NCI-H82 treated with DMSO at 0.1 percent for 48 hours (cell line): ENCODE data around the gene CALR.
"Not testable (repeated sequence)": the region's sequence is repeated elsewhere in the genome, so short reads cannot be mapped to it uniquely, and the experiment has no call there.

ENCODE experiments used
- DNase-seq: peaks from one replicate; lab custom pipeline; 2025; ENCODE audit not compliant: unreplicated experiment; lab: John Stamatoyannopoulos, UW

The CALR gene

DNA sequence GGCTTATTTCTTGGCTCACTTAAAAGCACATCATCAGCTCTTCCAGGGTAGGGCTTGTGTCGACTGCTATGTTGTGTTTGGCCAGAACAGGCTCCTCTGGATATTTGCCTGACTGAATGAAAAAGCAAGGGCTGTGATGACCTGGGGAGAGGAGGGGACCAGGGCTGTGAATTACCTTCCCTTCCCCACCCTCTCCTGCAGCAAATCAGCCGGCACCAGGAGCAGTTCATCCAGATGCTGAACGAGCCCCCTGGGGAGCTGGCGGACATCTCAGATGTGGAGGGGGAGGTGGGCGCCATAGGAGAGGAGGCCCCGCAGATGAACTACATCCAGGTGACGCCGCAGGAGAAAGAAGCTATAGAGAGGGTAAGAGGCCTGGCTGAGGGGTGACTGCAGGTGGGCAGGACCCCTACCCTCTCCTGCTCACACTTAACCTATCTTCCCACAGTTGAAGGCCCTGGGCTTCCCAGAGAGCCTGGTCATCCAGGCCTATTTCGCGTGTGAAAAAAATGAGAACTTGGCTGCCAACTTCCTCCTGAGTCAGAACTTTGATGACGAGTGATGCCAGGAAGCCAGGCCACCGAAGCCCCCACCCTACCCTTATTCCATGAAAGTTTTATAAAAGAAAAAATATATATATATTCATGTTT lies 14.2 kb downstream of the CALR start:
- no peak for DNase-seq

DNA sequence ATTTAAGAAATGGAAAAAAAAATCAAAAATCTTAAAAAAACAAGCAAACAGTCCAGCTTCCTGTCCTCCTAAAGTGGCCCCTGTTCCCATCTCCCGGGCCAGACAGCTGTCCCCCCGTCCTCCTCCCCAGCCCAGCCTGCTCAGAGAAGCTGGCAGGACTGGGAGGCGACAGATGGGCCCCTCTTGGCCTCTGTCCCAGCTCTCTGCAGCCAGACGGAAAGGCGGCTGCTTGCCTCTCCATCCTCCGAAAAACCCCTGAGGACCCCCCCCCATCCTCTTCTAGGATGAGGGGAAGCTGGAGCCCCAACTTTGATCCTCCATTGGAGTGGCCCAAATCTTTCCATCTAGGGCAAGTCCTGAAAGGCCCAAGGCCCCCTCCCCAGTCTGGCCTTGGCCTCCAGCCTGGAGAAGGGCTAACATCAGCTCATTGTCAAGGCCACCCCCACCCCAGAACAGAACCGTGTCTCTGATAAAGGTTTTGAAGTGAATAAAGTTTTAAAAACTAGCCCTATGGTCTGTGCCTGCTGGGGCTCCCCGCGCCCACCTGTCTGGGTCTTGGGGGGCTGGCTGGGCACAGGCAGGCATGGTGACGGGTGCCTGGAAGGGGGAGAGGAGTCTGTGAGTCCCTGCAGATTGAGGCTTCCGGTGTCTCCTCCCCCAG lies 14.9 kb downstream of the CALR start:
- DNase-seq: peak; percentile 86

DNA sequence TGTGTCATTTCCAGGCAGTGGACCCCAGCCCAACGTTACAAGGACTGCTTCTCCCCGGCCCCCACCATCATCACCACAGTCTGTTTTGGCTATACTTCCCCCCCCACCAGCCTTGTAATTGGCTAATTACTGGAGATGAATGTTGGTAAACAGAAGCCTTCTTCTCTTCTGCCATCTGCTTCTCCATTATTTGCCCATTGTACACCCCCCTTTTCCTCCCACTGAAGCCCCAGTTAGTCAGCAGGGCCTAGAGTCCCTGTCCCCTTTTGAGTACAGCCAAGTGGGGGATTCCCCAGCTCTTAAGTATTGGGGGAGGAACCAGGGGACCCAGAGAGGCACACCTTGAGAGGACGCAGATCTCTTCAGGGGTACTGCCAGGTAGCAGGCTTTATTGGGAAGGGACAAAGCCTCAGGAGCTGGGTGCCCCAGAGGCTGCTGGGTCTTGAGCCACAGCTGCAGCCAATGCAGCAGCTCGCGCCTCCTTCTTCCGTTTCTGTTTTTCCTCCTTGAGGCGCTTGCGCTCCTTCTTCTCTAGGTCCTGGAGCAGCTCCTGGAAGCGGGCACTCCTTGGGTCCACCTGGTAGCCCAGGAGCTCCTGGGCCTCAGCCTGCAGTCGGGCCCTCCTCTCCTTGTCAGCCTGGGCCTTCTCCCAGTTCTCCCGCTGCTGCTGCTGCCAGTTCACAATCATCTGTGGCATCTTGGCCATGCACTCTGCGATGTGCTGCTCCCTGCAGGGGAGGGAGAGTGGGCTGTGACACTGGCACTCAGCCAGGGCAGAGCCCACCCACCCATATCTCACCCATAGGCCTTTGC lies 15.6 kb downstream of the CALR start:
- DNase-seq: peak; percentile 89

DNA sequence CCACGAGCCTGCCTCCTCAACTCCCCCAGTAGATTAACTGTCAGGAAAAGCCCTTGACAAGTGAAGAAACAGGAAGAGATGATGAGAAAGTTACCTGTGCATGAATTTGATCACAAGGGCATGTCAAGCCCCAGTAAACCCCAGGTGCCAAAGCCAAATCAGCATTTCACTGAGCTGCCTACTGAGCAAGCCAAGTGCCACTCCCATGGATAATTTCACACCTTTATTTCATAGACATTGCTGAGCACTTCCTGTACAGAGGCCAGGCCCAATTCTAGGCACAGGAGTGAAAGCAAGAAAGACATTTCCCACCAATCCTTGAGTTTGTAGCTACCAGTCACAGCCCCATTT lies 16.2 kb downstream of the CALR start:
- no peak for DNase-seq

DNA sequence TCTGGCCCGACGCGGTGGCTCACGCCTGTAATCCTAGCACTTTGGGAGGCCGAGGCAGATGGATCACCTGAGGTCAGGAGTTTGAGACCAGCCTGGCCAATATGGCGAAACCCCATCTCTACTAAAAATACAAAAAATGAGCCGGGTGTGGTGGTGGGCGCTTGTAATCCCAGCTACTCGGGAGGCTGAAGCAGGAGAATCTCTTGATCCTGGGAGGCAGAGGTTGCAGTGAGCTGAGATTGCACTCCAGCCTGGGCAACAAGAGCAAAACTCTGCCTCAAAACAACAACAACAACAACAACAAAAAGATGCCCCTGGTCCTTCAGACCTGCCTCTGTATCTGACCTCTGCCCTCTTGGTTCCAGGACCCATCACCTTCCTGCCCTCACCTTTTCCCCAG lies 17.2 kb downstream of the CALR start:
- DNase-seq: not testable (repeated sequence)

DNA sequence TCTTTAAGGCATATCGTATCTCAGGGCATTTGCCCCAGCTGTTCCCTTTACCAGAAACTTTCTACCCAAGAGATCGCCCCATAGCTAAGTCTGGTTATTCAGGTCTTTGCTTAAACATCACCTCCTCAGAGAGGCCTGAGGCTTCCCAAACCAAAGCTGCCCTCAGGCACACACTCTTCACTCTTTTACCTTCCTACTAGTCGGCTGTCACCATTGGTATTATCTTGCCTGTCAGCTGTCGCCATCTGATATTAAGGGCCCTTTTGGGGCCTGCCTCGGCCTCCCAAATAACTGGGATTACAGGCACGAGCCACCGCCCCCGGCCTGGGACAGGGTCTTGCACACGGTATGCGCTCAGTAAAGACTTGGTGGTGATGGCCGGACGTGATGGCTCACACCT lies 17.6 kb downstream of the CALR start:
- no peak for DNase-seq

DNA sequence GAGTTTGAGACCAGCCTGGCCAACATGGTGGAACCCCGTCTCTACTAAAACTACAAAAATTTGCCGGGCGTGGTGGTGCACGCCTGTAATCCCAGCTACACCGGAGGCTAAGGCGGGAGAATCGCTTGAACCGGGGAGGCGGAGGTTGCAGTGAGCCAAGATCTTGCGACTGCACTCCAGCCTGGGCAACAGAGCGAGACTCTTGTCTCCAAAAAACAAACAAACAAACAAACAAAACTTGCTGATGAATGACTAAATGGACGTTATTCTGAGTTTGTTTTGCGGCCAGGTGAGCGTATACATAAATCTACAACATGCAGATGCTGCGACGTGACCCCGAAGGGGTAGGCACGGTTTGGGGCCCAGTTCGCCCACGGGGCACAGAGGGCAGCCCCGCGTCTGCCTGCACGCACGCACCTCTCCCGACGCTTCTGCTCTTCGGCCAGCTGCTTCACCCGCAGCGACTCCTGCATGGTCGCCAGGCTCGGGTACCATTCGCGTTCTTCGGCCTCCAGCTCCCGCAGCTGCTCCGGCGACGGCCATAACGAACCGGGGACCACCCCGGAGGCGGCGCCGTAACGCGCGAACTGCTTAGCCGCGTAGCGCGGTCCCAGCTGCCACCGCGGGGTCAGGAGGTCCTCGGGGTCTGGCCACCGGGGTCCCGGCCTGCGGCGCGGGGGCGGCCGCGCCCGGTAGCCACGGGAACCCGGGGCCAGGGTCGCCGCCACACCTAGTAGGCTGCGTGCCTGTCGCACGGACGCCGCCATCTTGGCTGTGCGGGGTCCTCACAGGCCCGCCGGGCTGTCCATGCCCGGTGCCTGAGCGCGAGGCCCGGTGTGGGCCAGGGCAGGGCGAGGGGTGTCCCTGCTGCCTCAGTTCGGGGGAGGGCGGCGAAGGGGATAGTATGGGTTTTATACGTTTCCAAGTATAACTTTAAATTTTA lies 18.3 kb downstream of the CALR start, which contains the start of gene GADD45GIP1:
Gene GADD45GIP1 (minus strand): TSS at position 778 of the 943 bp plus-strand sequence. CDS start 11 bp downstream, at position 767.
- peak; percentile 60 for DNase-seq

DNA sequence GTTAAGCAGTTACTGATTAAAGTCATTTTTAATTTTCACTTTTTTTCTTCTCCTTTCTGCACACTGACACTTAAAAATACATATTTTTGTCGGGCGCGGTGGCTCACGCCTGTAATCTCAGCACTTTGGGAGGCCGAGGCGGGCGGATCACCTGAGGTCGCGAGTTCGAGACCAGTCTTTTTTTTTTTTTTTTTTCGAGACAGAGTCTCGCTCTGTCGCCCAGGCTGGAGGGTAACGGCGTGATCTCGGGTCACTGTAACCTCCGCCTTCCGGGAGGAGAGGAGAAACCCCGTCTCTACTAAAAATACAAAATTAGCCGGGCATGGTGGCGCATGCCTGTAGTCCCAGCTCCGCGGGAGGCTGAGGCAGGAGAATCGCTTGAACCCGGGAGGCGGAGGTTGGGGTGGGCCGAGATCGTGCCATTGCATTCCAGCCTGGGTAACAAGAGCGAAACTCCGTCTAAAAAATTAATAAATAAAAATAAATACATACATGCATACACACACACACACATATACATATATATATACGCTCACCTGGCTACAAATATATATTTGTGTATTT lies 19.1 kb downstream of the CALR start:
- not testable (repeated sequence) for DNase-seq

DNA sequence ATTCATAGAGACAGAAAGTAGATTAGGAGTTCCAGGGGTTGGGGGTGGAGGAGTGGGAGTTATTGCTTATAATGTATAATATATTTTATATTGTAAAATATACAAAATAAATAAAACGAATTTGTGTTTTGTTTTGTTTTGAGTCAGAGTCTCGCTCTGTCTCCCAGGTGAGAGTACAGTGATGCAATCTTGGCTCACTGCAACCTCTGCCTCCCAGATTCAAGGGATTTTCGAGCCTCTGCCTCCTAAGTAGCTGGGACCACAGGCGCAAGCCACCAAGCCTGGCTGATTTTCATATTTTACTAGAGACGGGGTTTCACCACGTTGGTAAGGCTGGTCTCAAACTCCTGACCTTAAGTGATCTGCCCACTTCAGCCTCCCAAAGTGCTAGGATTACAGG lies 21.1 kb downstream of the CALR start:
- no peak for DNase-seq

DNA sequence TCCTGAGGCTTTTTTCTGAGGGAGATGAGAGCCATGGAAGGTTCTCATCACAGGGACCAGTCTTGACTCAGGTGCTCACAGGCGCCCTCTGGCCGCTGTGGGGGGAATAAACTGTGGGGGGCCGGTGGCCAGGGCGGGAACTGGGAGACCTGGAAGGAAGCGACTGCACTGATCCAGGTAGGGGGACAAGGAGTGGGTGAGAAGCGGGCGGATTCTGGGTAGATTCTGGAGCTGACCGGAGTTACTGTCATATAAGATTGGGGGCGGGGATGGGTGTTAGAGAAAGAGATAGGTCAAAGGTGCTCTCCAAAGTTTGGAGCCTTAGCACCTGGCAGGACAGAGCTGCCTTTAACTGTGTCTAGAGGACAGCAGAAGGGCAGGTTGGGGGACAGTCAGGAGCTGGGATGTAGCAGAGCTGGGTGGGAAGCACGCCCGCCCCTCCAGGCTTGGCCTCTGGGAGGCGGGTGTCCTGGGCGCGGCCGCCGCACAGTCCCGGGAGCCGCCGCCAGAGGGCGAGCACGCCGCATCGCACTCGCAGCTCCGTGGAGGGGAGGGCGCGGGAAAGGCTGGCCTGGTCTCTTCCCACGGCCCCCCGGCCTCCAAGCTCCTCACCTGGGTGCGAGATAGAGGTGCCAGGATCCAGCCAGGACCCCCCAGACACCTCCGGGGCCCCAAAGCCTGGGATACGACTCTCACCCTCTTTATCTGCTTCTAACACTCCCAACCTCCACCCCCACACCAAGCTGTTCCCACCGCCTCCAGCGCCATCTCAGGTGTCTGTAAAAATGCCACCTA lies 26.8 kb downstream of the CALR start:
- DNase-seq: peak; percentile 57

DNA sequence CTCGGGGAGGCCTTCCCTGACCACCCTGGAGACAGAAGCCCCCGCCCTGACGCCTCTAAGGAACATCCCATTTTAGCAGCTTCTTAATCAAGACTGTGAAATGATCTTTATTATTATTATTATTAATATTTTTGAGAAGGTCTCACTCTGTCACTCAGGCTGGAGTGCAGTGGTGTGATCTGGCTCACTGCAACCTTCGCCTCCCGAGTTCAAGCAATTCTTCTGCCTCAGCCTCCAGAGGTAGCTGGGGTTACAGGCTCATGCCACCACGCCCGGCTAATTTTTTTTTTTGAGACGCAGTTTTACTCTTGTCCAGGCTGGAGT lies 27.4 kb downstream of the CALR start:
- no peak for DNase-seq

DNA sequence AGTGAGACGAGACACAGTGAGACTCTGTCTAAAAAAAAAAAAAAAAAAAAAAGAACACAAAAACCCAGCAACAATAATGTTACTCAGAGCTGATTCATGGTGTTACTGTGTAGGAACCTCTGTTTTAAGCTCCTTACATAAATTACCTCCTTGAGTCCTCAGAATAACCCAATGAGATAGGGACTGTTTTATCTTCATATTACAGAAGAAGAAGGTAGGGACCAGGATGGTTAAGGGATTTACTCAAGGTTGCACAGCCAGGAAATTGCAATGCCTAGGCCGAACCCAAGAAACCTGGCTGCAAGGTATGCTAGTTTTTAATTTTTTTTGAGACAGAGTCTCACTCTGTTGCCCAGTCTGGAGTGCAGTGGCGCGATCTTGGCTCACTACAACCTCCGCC lies 29.5 kb downstream of the CALR start:
- no peak for DNase-seq

DNA sequence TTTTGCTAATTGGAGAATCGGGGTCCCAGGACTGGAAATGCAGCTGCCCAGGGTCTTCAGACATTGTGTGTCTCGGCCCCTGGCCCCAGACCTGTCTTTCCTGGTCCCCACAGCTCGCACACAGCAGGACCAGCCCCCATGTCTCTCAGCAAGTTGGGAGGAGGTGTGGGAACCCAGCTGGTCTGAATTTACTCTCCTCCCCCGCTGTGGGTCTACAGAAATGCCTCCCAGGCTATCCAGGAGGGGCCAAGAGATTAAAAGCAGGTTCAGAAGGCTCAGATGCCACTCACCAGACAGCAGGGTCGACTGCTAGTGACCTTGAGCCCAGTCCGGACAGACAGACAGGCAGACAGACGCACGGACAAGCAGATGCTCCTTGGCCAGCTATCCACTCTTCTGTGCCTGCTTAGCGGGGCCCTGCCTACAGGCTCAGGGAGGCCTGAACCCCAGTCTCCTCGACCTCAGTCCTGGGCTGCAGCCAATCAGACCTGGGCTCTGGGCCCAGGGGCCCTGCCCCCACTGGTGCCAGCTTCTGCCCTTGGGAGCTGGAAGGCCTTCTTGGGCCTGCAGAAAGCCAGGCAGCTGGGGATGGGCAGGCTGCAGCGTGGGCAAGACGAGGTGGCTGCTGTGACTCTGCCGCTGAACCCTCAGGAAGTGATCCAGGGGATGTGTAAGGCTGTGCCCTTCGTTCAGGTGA lies 31.0 kb downstream of the CALR start, which contains the start of gene DAND5:
Gene DAND5 (plus strand): TSS at position 285 of the 697 bp plus-strand sequence. CDS start 85 bp downstream, at position 370.
- peak; percentile 30 for DNase-seq

DNA sequence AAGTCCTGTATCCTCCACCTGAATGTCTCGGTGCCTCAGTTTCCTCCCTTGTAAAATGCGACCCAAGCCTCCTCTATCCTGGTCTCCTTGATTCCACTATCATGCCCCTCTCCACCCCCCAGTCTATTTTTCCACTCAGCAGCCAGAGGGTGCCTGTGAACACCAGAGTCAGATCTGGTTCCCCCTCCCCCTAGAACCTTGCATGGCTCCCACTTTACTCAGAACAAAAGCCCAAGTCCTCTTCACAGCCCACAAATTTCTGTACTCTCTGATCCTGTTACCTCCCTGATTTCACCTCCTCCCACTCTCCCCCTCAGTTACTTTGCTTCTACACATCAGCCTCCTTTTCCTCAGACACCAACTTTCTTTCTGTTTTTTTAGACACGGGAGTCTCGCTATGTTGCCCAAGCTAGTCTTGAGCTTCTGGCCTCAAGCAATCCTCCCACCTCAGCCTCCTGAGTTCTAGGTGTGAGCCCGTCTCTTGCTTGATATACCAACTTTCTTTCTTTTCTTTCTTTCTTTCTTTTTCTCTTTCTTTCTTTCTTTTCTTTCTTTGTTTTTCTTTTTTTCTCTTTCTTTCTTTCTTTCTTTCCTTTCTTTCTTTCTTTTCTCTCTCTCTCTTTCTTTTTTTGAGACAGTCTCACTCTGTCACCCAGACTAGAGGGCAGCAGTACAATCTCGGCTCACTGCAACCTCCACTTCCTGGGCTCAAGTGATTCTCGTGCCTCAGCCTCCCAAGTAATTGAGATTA lies 31.8 kb downstream of the CALR start:
- no peak for DNase-seq

DNA sequence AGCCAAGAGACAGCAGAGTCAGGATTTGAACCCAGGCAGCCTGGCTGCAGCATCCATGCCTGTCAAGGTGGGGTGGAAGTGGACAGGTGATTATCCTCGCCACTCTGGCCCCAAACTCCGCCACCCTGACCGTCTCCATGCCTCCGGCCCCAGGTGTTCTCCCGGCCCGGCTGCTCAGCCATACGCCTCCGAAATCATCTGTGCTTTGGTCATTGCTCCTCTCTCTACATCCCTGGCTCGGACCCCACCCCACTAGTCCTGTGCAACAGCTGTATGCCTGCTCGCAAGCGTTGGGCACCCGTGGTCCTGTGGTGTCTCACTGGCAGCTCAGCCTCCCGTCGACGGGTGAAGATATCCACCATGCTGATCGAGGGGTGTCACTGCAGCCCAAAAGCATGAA lies 34.8 kb downstream of the CALR start:
- no peak for DNase-seq

DNA sequence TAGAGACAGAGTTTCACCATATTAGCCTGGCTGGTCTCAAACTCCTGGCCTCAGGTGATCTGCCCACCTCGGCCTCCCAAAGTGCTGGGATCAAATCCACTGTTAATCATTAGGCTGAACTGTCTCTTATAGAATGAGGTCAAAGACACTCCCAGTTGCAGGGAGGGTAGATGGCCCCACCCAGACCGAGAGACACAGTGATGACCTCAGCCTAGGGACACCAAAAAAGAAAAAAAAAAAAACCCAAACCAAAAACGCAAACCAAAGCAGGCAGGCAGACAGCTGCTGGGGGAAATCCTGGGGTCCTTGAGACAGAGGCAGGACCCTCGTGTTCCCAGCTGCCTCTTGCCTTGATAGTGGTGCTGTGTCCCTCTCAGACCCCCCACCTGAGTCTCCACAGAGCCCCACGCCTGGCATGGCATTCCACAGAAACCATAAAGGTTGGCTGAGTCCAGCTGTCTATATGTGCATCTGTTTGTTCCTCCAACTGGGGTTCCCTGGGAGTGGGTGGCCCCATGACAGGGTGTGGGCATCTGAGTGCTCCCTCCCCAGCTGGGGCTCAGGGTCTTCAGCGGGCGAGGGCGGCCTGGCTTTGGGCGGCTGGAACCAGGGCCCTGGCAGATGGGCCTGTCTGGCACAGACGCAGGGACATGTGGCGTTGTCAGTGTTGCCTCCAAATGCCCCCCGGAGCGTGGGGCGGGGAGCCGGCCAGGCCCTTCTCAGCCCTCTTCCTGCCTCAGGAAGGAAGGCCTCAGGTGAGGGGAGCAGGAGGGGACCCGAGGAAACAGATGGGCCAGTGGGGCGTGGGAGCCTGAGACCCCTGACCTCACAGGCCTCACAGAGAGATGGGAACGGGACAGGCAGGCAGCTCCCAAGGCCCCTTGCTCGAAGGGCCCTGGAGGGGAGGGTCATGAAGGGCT lies 36.2 kb downstream of the CALR start:
- DNase-seq: no peak

DNA sequence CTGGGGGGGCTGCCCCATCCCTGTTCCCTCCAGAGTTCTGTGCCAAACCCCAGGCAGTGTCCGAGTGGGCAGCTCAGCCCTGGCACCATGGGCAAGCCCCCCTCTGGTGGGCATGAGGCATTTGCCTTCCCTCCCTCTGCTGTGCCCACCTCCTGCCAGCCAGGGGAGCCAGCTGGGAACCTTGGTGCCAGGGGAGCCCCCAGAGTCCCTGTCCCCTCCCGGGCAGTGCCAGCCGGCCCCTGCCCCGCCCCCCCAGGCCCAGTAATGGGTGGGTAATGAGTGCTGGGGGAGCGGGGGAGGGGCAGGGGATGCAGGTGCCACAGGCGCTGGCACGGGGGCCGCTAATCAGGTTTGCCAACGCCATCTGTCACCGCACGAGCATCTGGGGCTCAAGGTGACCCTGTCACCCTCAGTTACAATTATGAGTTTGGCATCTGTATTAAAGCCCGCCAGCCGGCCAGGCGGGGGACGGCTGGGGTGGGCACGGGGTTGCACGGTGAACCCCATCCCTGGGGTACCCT lies 36.9 kb downstream of the CALR start:
- DNase-seq: no peak
